NCI-H510A (cell line): ENCODE data around the gene THAP4.
A peak's percentile ranks its signal among the peaks of the same experiment; 100 is the strongest.
"Not testable (repeated sequence)": the region's sequence is repeated elsewhere in the genome, so short reads cannot be mapped to it uniquely, and the experiment has no call there.

Source experiments
- DNase-seq: peaks from one replicate; lab custom pipeline; 2025; lab: John Stamatoyannopoulos, UW

Gene THAP4

GRCh38 chr2:241665731-241666440 is 28.9 kb upstream of the THAP4 start:
- no peak for DNase-seq

DNA sequence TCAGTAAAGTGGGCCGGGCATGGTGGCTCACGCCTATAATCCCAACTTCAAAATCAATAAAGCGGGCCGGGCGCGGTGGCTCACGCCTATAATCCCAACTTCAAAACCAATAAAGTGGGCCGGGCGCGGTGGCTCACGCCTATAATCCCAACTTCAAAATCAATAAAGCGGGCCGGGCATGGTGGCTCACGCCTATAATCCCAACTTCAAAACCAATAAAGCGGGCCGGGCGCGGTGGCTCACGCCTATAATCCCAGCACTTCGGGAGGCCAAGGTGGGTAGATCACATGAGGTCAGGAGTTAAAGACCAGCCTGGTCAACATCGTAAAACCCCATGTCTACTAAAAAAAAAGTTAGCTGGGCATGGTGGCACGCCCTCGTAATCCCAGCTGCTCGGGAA is 25.8 kb upstream of the THAP4 start:
- not testable (repeated sequence) for DNase-seq

DNA sequence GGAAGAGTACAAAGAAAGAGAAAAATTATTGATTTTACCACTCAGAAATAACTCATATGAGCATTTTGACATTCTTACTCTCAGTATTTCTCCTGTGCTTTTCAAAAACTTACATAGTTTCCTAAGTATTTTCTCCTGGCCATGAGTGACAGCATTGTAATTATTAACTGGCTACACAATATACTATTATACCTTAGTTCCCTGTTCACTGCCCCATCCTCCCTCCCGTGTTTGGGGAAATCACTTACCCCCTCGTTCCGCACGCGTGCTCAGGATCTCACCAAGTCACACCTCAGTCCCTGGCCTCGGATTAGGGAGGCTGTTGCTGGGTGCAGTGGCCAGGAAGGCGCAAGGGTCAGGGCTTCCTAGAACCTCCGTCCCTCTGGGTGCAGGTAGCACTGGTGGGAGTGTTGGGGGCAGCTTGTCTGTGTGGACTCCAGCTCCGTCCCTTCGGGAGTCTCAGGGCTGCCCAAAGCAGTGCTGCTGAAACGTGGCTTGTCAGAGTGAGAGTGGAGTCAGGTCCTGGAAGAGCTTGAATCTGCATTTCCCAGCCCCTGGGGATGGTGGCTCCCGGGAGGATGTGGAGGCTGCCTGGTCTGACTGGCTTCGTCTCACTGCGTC is 23.7 kb upstream of the THAP4 start:
- no peak for DNase-seq

GRCh38 chr2:241659150-241659739 is 22.3 kb upstream of the THAP4 start:
- DNase-seq, result peak; percentile 26

DNA sequence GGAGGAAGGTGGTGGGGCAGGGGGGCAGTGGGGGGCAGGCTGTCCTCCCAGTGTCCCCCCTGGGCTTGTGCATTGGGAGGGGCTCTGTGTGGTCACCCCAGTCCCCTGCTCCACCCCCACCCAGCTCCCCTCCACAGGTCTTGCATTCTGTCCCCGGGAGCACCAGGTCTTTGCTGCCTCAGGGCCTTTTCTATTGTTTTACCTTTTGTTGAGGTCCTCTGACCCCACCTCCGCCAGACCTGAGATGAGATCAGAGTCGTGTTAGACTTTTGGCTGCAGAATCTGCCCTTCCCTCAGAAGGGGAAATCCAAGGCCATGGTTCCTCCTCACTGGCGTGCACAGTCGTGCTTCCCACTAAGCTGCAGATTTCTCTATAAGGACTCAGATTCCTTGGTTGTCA is 21.3 kb upstream of the THAP4 start:
- no peak for DNase-seq

GRCh38 chr2:241657786-241658254 is 20.9 kb upstream of the THAP4 start:
- DNase-seq, result no peak

GRCh38 chr2:241656190-241656741 is 19.3 kb upstream of the THAP4 start:
- no peak for DNase-seq

GRCh38 chr2:241655516-241656189 is 18.7 kb upstream of the THAP4 start:
- no peak for DNase-seq

DNA sequence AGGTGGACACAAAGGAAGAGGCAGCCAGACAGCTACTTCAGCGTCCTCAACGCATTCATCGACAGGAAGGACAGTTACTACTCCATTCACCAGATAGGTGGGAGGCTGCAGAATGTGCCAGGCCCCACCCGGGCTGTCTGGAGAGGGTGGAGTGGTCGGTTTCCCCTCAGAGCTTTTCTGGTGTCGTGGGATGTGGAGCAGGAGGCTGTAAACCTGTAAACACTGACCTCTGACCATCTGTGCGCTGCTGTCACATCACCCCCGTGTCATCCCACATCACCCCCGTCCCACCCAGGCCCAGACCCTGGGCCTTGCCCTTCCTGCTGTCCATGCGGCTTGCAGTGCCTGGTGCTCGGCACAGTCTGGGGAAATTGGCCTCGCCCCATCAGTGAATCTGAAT is 17.6 kb upstream of the THAP4 start:
- no peak for DNase-seq

DNA sequence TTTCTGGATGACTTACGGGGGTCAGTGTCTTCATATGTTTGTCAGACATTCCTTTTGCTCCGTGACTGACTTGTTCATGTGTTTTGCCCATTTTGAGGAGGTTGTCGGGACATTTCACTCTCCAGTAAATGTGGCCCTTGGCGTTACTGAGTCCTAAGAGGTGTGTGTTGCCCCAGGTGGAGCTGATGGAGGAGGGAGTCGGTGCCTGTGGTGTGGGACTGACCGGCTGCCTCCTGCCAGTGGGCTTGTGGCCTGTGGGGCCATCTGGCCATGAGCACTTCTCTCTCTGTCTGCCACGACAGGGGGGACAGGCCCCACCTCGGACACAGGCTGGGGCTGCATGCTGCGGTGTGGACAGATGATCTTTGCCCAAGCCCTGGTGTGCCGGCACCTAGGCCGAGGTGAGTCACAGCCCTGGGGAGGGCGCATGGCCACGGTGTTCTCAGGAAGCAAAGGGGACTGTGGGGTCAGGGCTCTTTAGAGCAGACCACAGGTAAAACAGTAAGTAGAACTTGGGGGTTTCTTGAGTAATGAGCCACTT is 16.3 kb upstream of the THAP4 start:
- DNase-seq, result no peak

DNA sequence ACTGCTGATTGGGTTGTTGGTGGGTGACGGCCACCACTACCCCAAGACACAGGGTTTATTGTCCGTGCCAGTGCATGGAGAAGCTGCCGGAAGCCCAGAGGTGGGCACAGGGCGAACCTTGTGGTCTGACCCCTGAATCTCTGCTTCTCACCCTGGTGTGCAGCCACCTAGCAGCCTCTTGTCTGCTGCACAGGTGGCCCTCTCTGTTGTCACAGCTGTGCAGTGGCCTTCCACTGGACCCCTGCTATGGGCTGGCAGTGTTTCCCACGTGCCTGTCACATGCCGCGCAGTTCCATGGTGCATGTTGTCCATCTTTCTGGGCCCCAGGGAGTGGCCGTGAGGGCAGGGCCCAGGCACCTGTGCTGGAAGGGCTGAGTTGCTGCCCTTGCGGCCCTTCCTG is 15.8 kb upstream of the THAP4 start:
- no peak for DNase-seq

DNA sequence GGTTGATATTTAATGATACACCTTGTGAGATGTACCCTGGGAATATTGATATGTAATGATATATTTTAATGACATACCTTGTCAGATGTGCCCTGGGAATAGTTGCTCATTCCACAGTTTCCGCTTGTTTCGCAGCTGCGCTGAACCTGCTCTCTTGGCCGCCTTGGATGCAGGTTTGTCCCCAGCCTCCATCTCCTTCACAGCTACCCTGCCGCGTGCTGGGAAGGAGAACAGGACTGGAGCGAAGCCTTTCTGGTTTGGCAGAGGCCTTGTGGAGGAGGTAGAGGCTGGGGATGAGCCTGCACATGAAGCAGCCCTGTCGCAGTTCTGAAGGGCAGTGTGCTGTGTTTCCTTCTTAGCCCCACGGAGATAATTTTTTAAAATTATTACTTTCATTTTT is 15.2 kb upstream of the THAP4 start:
- DNase-seq, result no peak

- DNase-seq, result no peak
Observed at GRCh38 chr2:241649927-241650326, 13.0 kb upstream of the THAP4 start.

DNA sequence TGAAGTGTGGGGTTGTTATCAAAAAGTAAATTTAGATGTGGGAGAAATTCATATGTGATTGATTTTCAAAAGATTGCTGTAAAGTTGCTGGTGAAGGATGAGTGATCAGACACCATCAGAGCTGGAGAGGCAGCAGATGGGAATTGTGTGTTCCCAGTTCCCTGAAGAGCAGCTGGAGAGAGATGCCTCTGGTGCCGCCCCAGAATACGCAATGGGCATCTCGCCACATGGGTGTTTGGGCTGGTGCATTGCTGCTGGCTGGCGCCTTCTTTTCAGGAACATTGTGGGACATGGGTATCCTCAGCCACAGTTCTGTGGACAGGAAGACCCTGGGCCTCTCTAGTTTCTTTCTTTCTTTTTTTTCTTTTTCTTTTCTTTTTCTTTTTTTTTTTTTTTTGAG is 12.4 kb upstream of the THAP4 start:
- no peak for DNase-seq

DNA sequence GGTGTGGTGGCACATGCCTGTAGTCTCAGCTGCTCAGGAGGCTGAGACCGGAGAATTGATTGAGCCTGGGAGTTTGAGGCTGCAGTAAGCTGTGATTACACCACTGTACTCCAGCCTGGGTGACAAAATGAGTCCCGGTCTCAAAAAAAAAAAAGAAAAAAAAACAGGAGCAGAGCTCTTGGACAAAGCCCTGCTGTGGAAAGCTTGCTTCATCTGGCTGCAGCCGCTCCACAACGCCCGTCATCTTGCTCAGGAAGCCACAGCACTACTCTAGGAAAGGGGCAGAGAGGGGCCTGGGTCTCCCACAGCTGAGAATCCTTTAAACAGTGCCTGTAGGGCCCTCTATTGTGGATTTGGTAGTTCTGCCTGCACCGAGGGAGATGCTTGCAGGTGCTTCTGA is 11.5 kb upstream of the THAP4 start:
- no peak for DNase-seq

DNA sequence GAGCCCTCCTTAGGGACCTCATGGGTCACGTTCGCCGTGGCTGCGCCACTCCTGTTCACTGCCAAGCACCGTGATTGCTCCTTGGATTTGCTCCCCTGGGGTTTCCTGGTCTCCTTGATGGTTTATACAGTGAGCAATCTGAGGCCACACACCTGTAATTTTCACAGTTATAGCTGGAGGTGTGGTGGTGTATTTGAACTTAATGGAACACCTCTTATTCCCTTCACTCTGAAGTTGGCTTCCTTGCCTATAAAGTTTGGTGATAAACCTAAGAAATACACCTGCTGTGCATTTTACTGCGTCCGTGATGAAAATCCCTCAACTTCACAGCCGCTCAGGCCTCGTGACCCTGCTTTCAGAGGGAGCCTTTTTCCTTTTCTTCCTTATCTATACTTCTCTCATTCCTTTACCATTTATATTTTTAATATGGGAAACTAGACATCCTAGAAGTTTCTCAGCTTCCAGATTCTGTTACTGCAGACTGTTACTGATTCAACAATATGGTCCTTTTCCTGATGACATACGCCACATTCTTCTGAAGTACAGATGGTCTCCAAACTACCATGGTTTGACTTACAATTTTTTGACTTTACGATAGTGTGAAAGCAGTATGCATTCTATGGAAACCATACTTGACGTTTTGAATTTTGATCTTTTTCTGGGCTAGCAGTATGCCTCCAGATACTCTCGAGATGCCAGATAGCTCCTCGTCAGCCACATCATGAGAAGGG is 9.1 kb upstream of the THAP4 start:
- DNase-seq, result no peak

GRCh38 chr2:241645056-241645914 is 8.3 kb upstream of the THAP4 start:
- no peak for DNase-seq

DNA sequence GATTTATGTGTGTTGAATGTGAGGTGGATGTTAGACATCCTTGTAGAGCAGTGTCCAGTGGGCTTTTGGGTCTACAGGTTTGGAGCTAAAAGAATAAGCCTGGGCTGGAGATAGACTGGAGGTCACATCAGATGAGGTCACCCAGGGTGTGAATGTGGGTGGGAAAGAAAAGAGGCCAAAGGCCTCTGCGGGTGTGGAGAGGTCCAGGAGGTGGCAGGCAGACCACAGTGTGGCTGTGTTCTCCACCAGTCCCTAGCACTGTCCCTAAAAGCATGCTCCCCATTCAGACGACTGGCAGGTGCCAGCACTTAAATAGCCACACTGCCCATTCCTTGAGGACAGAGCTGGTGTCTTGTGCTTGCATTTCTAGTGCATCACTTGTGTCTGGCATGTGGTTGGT is 4.7 kb upstream of the THAP4 start:
- DNase-seq, result no peak

- no peak for DNase-seq
Observed at GRCh38 chr2:241640165-241640795, 3.3 kb upstream of the THAP4 start.

DNA sequence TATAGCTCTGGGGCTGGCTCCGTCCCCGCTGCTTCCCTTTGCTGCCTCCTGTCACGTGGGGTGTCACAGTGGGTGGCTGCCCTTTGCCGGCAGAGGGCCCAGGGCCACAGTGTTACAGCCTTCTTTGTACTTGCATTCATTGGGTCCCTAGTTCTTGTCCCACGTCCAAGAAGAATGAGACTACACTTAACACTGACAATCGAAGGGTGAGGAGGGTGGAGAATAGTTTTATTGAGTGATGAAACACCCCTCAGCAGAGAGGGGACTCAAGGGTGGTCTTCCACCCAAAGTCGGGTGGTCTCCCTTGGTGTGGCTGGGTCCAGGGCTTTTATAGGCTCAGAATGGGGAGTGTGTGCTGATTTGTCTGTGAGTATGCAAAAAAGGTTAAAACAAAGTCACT is 2.4 kb upstream of the THAP4 start:
- no peak for DNase-seq
